ENCODE data around the gene IGSF3.
"Not testable (repeated sequence)": the region's sequence is repeated elsewhere in the genome, so short reads cannot be mapped to it uniquely, and the experiment has no call there.

IGSF3 gene

GRCh38 chr1:116595946-116596741 lies 71.4 kb downstream of the IGSF3 start:
- DNase-seq (ENCODE audit: low spot score): not testable (repeated sequence)

DNA sequence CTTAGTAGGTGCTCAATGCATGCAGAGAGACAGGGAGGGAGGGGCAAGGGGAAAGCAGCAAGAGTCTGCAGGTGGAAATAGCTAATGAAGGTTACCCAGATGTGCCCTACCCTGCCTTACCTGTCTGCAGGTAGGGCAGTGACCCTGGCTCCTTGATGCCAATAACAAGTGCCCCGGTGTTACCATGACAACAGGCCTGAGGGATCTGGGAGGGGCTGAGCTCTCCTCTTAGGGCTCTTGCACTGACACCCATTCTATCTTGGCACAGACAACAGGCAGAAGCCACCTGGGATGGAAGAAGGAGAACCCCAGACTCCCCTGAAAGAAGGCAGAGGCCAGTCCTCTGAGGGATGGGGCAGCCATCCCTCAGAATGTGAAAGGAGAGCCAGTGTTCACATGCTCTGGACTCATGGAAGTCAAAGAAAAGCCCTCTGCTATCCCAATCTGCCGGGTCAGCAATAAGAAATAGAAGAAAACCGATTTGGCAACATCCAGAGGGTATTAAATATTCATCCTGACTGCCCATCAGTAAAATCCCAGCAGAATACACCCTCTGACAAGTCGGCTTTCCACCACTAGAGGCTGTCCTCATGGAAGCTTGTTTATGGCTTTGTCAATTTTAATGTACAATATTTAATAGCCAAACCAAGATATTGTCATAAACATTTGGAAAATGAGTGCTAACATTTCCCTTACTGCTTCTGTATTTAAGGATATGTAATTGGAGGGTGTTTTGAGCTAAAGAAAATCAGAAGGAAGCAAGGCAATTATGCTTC lies 72.3 kb downstream of the IGSF3 start:
- not testable (repeated sequence) for DNase-seq (ENCODE audit: low spot score)

DNA sequence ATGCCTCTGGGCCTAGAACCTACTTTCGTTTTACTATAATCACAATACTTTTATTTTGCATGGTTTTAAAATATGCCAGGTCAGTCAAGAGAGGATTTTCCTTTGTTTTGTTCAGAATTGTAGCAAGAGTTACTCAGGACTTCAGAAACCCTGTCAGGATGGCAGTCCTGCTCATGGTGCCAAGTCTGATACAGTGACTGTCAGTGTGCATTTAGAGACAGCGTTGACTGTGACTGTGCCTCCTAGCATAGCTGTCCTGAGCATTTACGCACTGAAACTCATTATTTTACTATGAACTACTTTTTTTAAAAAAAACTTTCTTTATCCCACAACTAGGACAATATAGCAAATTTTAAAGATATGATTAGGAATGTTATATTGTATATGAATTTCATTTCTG lies 73.6 kb downstream of the IGSF3 start:
- not testable (repeated sequence) for DNase-seq (ENCODE audit: low spot score)

- not testable (repeated sequence) for DNase-seq (ENCODE audit: low spot score)
These were observed 74.1 kb downstream of the IGSF3 start for GRCh38 chr1:116593401-116593800.

- not testable (repeated sequence) for DNase-seq (ENCODE audit: low spot score)
These were observed 75.5 kb downstream of the IGSF3 start for GRCh38 chr1:116591951-116592605.

GRCh38 chr1:116591006-116591950 lies 76.3 kb downstream of the IGSF3 start:
- DNase-seq (ENCODE audit: low spot score): not testable (repeated sequence)

GRCh38 chr1:116590359-116591005 lies 77.1 kb downstream of the IGSF3 start:
- DNase-seq (ENCODE audit: low spot score): not testable (repeated sequence)

- not testable (repeated sequence) for DNase-seq (ENCODE audit: low spot score)
These were observed 78.3 kb downstream of the IGSF3 start for GRCh38 chr1:116589101-116589735.

- no peak for DNase-seq (ENCODE audit: low spot score)
These were observed 79.9 kb downstream of the IGSF3 start for GRCh38 chr1:116587501-116588227.

DNA sequence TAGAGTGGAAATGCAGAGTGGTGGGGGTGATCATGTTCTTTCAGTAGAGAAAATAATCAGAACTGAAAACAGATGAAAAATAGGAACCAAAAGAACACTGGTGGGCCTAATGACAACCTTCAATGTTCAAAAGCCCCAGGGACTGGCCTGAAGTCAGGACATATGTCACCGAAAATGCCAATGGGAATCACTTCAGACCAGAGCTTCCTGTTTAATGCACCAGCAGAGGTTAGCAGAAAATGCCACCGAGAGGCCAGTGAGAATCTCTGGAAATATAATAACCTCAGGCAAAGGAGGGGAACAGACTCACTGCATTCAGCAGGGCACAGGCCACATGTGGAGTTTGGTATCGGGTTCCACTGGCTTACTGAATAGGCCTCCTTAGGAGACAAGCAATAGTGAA lies 80.8 kb downstream of the IGSF3 start:
- no peak for DNase-seq (ENCODE audit: low spot score)

DNA sequence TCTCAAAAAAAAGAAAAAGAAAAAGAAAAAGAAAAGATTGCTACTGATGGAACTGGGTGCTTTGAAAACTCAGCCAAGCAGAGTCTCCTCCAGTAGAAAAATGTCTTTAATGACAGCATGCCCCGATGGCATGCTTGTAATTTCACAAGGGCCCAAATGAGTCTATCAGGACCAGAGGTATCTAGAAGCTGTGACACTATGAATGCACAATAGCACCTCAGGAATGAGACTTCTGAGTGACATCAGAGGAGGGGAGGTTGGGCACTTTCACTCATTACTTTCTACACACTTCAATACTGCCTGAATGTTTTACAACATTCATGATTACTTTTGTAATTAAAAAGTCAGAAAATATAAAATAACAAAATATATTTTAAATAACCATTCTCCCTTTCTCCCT lies 81.6 kb downstream of the IGSF3 start:
- no peak for DNase-seq (ENCODE audit: low spot score)

DNA sequence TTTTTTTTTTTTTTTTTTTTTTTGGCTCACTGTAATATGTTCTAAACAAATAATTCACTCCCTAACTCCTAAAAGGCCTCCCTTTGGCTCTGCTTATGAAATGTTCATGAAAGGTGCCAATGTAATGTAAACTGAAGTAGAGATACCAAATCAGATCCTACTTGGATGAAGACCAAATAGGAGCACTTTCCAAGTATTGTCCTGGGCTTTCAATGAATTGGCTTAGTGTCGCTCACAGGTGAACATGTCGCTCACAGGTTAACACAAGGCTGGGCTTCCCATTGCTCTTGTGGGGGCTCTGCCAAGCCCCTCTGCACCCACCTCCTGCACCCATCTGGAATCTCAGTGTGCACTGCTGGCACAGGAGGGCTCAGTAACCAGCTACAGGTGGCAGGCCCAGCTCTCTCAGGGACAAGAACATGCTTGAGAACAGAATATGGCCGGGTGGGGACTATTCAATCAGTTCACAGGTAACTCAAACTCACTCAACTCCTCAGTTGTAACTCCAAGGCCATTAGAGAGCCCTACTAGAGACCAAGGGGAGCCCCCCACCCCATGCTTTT lies 86.1 kb downstream of the IGSF3 start:
- DNase-seq (ENCODE audit: low spot score): no peak

GRCh38 chr1:116580446-116581322 lies 86.8 kb downstream of the IGSF3 start:
- DNase-seq (ENCODE audit: low spot score): no peak

DNA sequence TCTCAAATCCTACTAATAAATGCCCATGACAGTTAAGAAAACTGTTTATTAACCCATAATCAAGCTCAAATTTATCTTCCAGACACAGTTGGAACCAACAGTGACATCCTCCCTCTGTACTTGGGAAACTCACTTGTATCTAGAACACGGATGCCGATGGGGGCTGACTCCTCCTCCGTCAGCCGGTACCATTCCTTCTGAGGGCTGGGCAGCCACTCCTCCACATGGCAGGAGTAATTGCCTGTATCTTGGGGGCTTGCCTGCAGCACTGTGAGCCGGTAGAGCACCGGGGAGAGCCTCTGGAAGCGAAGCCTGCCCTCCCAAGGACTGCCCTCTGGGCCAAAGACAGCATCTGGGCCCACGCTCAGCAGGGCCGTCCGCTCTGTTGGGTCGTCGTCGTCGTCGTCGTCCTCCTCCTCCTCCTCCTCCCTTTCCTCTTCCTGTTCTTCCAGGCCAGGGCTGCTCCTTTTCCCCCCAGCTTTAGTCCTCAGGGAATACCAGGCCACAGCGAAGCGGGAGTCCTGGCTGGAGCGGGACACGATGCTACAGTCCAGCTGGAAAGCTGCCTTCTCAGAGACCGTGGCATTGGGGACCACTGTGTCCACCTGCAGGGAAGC lies 88.2 kb downstream of the IGSF3 start:
- DNase-seq (ENCODE audit: low spot score): no peak

- DNase-seq (ENCODE audit: low spot score): no peak
These were observed 89.0 kb downstream of the IGSF3 start for GRCh38 chr1:116578581-116578980.

DNA sequence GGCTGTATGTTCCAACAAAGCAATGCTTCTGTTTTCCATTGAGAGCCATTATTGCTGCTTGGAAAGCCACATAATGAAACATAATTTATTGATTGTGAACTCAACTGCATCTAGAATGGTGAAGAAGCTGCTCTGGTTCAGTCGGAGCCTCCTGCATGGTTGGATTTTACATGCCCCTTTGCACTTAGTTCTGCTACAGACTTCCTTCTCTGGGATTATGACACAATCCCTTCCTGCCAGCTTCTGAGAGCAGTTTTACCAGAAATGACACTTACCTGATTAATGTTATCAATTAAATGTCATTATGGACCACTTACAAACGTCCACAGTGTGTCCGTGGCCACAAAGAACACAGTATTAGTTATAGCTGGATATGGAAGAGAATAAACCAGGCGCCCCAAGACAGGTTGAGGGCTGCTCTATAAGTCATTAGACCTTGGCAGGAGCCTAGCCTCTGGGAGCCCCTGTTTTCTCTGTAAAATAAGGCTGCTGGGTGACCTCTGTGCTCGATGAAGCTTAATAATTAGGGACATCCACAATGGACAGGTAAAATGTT lies 89.7 kb downstream of the IGSF3 start:
- no peak for DNase-seq (ENCODE audit: low spot score)

- peak; percentile 84 for DNase-seq (ENCODE audit: low spot score)
These were observed 92.8 kb downstream of the IGSF3 start for GRCh38 chr1:116574581-116575291.
